ENCODE results near the gene PRX.

PRX gene

GRCh38 chr19:40412866-40413265 lies 312 bp downstream of the PRX start:
- H3K4me1 ChIP-seq (ENCODE audit: insufficient read depth, low read length, poor library complexity, severe bottlenecking): peaks cover 12% of the 10 kb centered on the region
- no peak overlapping the region for H3K4me3 ChIP-seq (ENCODE audit: low read length, poor library complexity, severe bottlenecking)
- H3K4me2 ChIP-seq (ENCODE audit: low read depth, low read length, poor library complexity, severe bottlenecking): no peak overlapping the region
- H3K27me3 ChIP-seq (ENCODE audit: insufficient read depth, low read length, poor library complexity, severe bottlenecking): no peaks in the 10 kb centered on the region
- H3K9me2 ChIP-seq (replicated peaks; ENCODE audit: low read depth, low read length): no peaks in the 10 kb centered on the region
- no peaks in the 10 kb centered on the region for H3F3A ChIP-seq (ENCODE audit: low read depth)
- H3K9ac ChIP-seq (ENCODE audit: low read depth, low read length, poor library complexity, severe bottlenecking): no peak overlapping the region
- H4K20me1 ChIP-seq (ENCODE audit: insufficient read depth, low read length, poor library complexity, severe bottlenecking): no peaks in the 10 kb centered on the region
- H3K36me3 ChIP-seq (ENCODE audit: insufficient read depth, low read length): no peaks in the 10 kb centered on the region
- TF ChIP-seq EZH2phosphoT487 (IDR thresholded peaks at IDR 0.05; ENCODE audit: borderline replicate concordance): no peak
- TF ChIP-seq CTCF (conservative IDR thresholded peaks at IDR 0.05; ENCODE audit: low read length): no peak
- H3K9me3 ChIP-seq (ENCODE audit: insufficient read depth, low read depth, low read length): no peaks in the 10 kb centered on the region
- H2AFZ ChIP-seq (ENCODE audit: low read length): no peak overlapping the region
- no peaks in the 10 kb centered on the region for H3K79me2 ChIP-seq (ENCODE audit: insufficient read depth, low read length)

- Histone ChIP-seq H3K9me2 (replicated peaks; ENCODE audit: low read depth, low read length) (no peaks in the 10 kb centered on the region), H3K79me2 (ENCODE audit: insufficient read depth, low read length) (no peaks in the 10 kb centered on the region), H3K36me3 (ENCODE audit: insufficient read depth, low read length) (no peaks in the 10 kb centered on the region), H3K9ac (ENCODE audit: low read depth, low read length, poor library complexity, severe bottlenecking) (no peak overlapping the region), H3K4me2 (ENCODE audit: low read depth, low read length, poor library complexity, severe bottlenecking) (no peak overlapping the region), H2AFZ (ENCODE audit: low read length) (no peak overlapping the region), H3K4me3 (ENCODE audit: low read length, poor library complexity, severe bottlenecking) (no peak overlapping the region), H3F3A (ENCODE audit: low read depth) (no peaks in the 10 kb centered on the region), H4K20me1 (ENCODE audit: insufficient read depth, low read length, poor library complexity, severe bottlenecking) (no peaks in the 10 kb centered on the region), H3K4me1 (ENCODE audit: insufficient read depth, low read length, poor library complexity, severe bottlenecking) (peaks cover 12% of the 10 kb centered on the region), H3K27me3 (ENCODE audit: insufficient read depth, low read length, poor library complexity, severe bottlenecking) (no peaks in the 10 kb centered on the region), H3K9me3 (ENCODE audit: insufficient read depth, low read depth, low read length) (no peaks in the 10 kb centered on the region)
- no peak for TF ChIP-seq CTCF (conservative IDR thresholded peaks at IDR 0.05; ENCODE audit: low read length)
- TF ChIP-seq EZH2phosphoT487 (IDR thresholded peaks at IDR 0.05; ENCODE audit: borderline replicate concordance): no peak
Observed at GRCh38 chr19:40411958-40412499, 1.1 kb downstream of the PRX start.

GRCh38 chr19:40411125-40411842 lies 1.9 kb downstream of the PRX start:
- no peak for TF ChIP-seq EZH2phosphoT487 (IDR thresholded peaks at IDR 0.05; ENCODE audit: borderline replicate concordance)
- TF ChIP-seq CTCF (conservative IDR thresholded peaks at IDR 0.05; ENCODE audit: low read length): no peak
- no peaks in the 10 kb centered on the region for H4K20me1 ChIP-seq (ENCODE audit: insufficient read depth, low read length, poor library complexity, severe bottlenecking)
- no peak overlapping the region for H3K4me2 ChIP-seq (ENCODE audit: low read depth, low read length, poor library complexity, severe bottlenecking)
- H3K27me3 ChIP-seq (ENCODE audit: insufficient read depth, low read length, poor library complexity, severe bottlenecking): no peaks in the 10 kb centered on the region
- H3K79me2 ChIP-seq (ENCODE audit: insufficient read depth, low read length): no peaks in the 10 kb centered on the region
- H3K36me3 ChIP-seq (ENCODE audit: insufficient read depth, low read length): no peaks in the 10 kb centered on the region
- no peak overlapping the region for H3K9ac ChIP-seq (ENCODE audit: low read depth, low read length, poor library complexity, severe bottlenecking)
- no peaks in the 10 kb centered on the region for H3K9me2 ChIP-seq (replicated peaks; ENCODE audit: low read depth, low read length)
- H3K4me1 ChIP-seq (ENCODE audit: insufficient read depth, low read length, poor library complexity, severe bottlenecking): peaks cover 12% of the 10 kb centered on the region
- no peaks in the 10 kb centered on the region for H3K9me3 ChIP-seq (ENCODE audit: insufficient read depth, low read depth, low read length)
- H3K4me3 ChIP-seq (ENCODE audit: low read length, poor library complexity, severe bottlenecking): no peak overlapping the region
- no peaks in the 10 kb centered on the region for H3F3A ChIP-seq (ENCODE audit: low read depth)
- no peak overlapping the region for H2AFZ ChIP-seq (ENCODE audit: low read length)

Measured in Loucy (cell line).